HCT116 (cell line): ENCODE results near the gene GPRC5C. TPM values are rescaled to one million over a fixed set of nuclear protein-coding genes. Genes with fewer than 3 reads are reported as not detected.

Experiments
- ATAC-seq: fragments of 200-7000 bp; cut with Tn5 transposase; 2 replicates; pipeline ENCODE4 v1.9.1; 2020; ENCODE audit warnings: mild to moderate bottlenecking, moderate library complexity
- BruUV-seq: library from RNA; stranded (reverse); fragments of 400-500 nt; replicated peaks from 2 replicates; lab custom pipeline; 2021; lab: Mats Ljungman, UMichigan
- CTCF ChIA-PET: fragments of 300-600 bp; sonication (Branson Sonifier 250); formaldehyde crosslinking; loops from one replicate; lab custom pipeline; 2021; ENCODE audit warnings: antibody characterized with exemption; lab: Charles Lee
- POLR2A ChIA-PET: fragments of 300-600, 350-600 bp; sonication (Branson Sonifier 250); formaldehyde crosslinking; loops from one replicate; lab custom pipeline; 2021; ENCODE audit warnings: antibody characterized with exemption; lab: Charles Lee
- RAD21 ChIA-PET, 2 experiments: fragments of 300-600 bp; sonication (Branson Sonifier 250); formaldehyde crosslinking; loops; one replicate each; lab custom pipeline; 2023; ENCODE audit warnings: low total read pairs in 2 of 2; ENCODE audit not compliant: uncharacterized antibody in 2 of 2, unreplicated experiment in 2 of 2, low non-redundant PET in 1 of 2; lab: Charles Lee
- DNase-seq: peaks from one replicate; pipeline ENCODE4 v3.0.0-alpha.2; 2010; ENCODE audit warnings: low read depth, low spot score
- H2AFZ ChIP-seq: fragments of 200-600 bp; shearing (Covaris generic), sonication (generic); 2 replicates; pipeline ENCODE4 v1.6.1; 2017; ENCODE audit warnings: low read depth, mixed run types, mixed read lengths, antibody characterized with exemption, low read length; ENCODE audit not compliant: poor library complexity, severe bottlenecking
- H3K27ac ChIP-seq: 2 replicates; pipeline ENCODE4 v1.5.1; 2012; ENCODE audit warnings: low read depth, low read length
- H3K27me3 ChIP-seq: fragments of 200-600 bp; sonication (generic); 2 replicates; pipeline ENCODE4 v1.6.1; 2016; ENCODE audit warnings: mixed run types, low read length, mixed read lengths; ENCODE audit not compliant: insufficient read depth
- H3K36me3 ChIP-seq, 2 experiments: fragments of 200-500 bp in 1 of 2; fragments of 200-600 bp in 1 of 2; sonication (Bioruptor generic) in 1 of 2; sonication (generic) in 1 of 2; 2 replicates each; pipeline versions ENCODE4 v1.5.1 to v1.6.1; 2014 to 2016; ENCODE audit warnings: low read length in 2 of 2, inconsistent platforms in 1 of 2, mixed read lengths in 1 of 2, mixed run types in 1 of 2; ENCODE audit not compliant: insufficient read depth in 2 of 2, control insufficient read depth in 1 of 2
- H3K4me1 ChIP-seq, 2 experiments: fragments of 200-600 bp in 1 of 2; sonication (generic) in 1 of 2; 2 replicates each; pipeline versions ENCODE4 v1.5.1 to v1.6.1; 2012 to 2017; ENCODE audit warnings: low read length in 2 of 2, inconsistent platforms in 1 of 2, mild to moderate bottlenecking in 1 of 2, mixed read lengths in 1 of 2, mixed run types in 1 of 2, moderate library complexity in 1 of 2; ENCODE audit not compliant: insufficient read depth in 2 of 2, control insufficient read depth in 1 of 2
- H3K4me2 ChIP-seq: fragments of 200-600 bp; sonication (generic); 2 replicates; pipeline ENCODE4 v1.6.1; 2017; ENCODE audit warnings: mixed run types, low read length, mixed read lengths
- H3K4me3 ChIP-seq, 2 experiments: fragments of 200-600 bp in 1 of 2; sonication (generic) in 1 of 2; replicated peaks in 1 of 2; 2 replicates each; pipeline ENCODE4 v1.5.1; 2011 to 2016; ENCODE audit warnings: low read length in 2 of 2, control low read depth in 1 of 2, low read depth in 1 of 2, mild to moderate bottlenecking in 1 of 2, mixed read lengths in 1 of 2, mixed run types in 1 of 2
- H3K79me2 ChIP-seq: fragments of 200-600 bp; sonication (generic); 2 replicates; pipeline ENCODE4 v1.6.1; 2017; ENCODE audit warnings: mild to moderate bottlenecking, mixed run types, low read length, moderate library complexity, mixed read lengths; ENCODE audit not compliant: insufficient read depth
- H3K9ac ChIP-seq: fragments of 200-600 bp; sonication (generic); 2 replicates; pipeline ENCODE4 v1.6.1; 2016; ENCODE audit warnings: low read length, mixed read lengths
- H3K9me2 ChIP-seq: fragments of 200-600 bp; sonication (generic), shearing (Covaris generic); 2 replicates; pipeline ENCODE4 v1.6.1; 2017; ENCODE audit warnings: mixed run types, mild to moderate bottlenecking, moderate library complexity; ENCODE audit not compliant: insufficient read depth
- H3K9me3 ChIP-seq, 2 experiments: fragments of 200-500 bp in 1 of 2; fragments of 200-600 bp in 1 of 2; sonication (Bioruptor generic) in 1 of 2; sonication (generic) in 1 of 2; 2 replicates each; pipeline ENCODE4 v1.6.1; 2014 to 2017; ENCODE audit warnings: low read length in 2 of 2, mixed read lengths in 2 of 2, inconsistent platforms in 1 of 2, low read depth in 1 of 2, mild to moderate bottlenecking in 1 of 2, mixed run types in 1 of 2, moderate library complexity in 1 of 2; ENCODE audit not compliant: control insufficient read depth in 1 of 2, insufficient read depth in 1 of 2
- H4K20me1 ChIP-seq: fragments of 200-600 bp; sonication (generic), shearing (Covaris generic); 2 replicates; pipeline ENCODE4 v1.6.1; 2017; ENCODE audit warnings: mixed run types, mild to moderate bottlenecking, moderate library complexity; ENCODE audit not compliant: insufficient read depth
- ATF3 ChIP-seq: IDR thresholded peaks from 2 replicates; pipeline ENCODE4 v1.6.1; 2012
- CEBPB ChIP-seq: IDR thresholded peaks from 2 replicates; pipeline ENCODE4 v1.6.1; 2012; ENCODE audit warnings: low read depth
- FOSL1 ChIP-seq: IDR thresholded peaks from 2 replicates; pipeline ENCODE4 v1.6.1; 2012; ENCODE audit warnings: low read depth
- MAX ChIP-seq: IDR thresholded peaks from 2 replicates; pipeline ENCODE4 v1.6.1; 2012
- POLR2AphosphoS5 ChIP-seq: IDR thresholded peaks from 2 replicates; pipeline ENCODE4 v1.6.1; 2011; ENCODE audit warnings: mild to moderate bottlenecking, low read depth, low read length, moderate library complexity
- REST ChIP-seq: IDR thresholded peaks from 2 replicates; pipeline ENCODE4 v1.6.1; 2012; ENCODE audit warnings: low read depth
- SP1 ChIP-seq: IDR thresholded peaks from 2 replicates; pipeline ENCODE4 v1.6.1; 2012; ENCODE audit warnings: low read depth
- YY1 ChIP-seq: IDR thresholded peaks from 2 replicates; pipeline ENCODE4 v1.6.1; 2011; ENCODE audit warnings: low read length, low read depth, moderate library complexity, mild to moderate bottlenecking; ENCODE audit not compliant: insufficient replicate concordance; ENCODE audit errors: extremely low read depth
- intact Hi-C: fragments of 100-400 bp; cut with micrococcal nuclease; formaldehyde crosslinking; loops from 2 replicates; pipeline ENCODE4 v1.10.0; 2022
- total RNA-seq: library from RNA; stranded (reverse); gene quantifications from one replicate; pipeline ENCODE4 v1.2.1, GENCODE V29; 2021; ENCODE audit not compliant: unreplicated experiment

Gene GPRC5C
- total RNA-seq, 1 experiment from 2014 or later, result 54.4 TPM

- no peaks in the 10 kb centered on the region for H3K9me3 ChIP-seq
- CTCF ChIA-PET, result interaction anchor here (1.1 to 1.2 kb wide), 2 partner anchors 11 to 41 kb away, joined by 3 read pairs; no protein-coding TSS in a partner anchor
- no TSS peak for BruUV-seq
- ATAC-seq, result no peak
- no peaks in the 10 kb centered on the region for H3K27me3 ChIP-seq
- intact Hi-C loops, result loop anchor here (2.0 kb wide), 1 partner anchor 15 kb away; no protein-coding TSS in a partner anchor
- DNase-seq, result no peak
- no peaks in the 10 kb centered on the region for H3K9me2 ChIP-seq
- TF ChIP-seq YY1, result no peak
- no peak for TF ChIP-seq FOSL1
- TF ChIP-seq, all 23 proteins: peak for 0
- H2AFZ ChIP-seq, result no peak overlapping the region
- H3K4me3 ChIP-seq, result no peak overlapping the region
- POLR2A ChIA-PET, result interaction anchor here (1.9 kb wide), 1 partner anchor 15 kb away, joined by 10 read pairs; no protein-coding TSS in a partner anchor
- H3K9ac ChIP-seq, result no peak overlapping the region
- no peaks in the 10 kb centered on the region for H3K36me3 ChIP-seq
- 0 out of 2 replicates have a peak overlapping the region, but pooled peaks have one; percentile 0 for H3K4me2 ChIP-seq
- RAD21 ChIA-PET, result interaction anchor here in 1 of 2 experiments (0.6 kb wide), 1 partner anchor 111 kb away, joined by 3 read pairs; no protein-coding TSS in a partner anchor
- no peaks in the 10 kb centered on the region for H3K79me2 ChIP-seq
- no peak overlapping the region for H3K27ac ChIP-seq
- H4K20me1 ChIP-seq, result no peaks in the 10 kb centered on the region
- peaks cover 36 to 51% of the 10 kb centered on the region in 2 experiments for H3K4me1 ChIP-seq
Measured at GRCh38 chr17:74415608-74416396, 16.1 kb upstream of the GPRC5C start.

GRCh38 chr17:74417178-74418045 is 14.5 kb upstream of the GPRC5C start:
- ATAC-seq (peak; percentile 95), DNase-seq (peak; percentile 98)
- ChIA-PET CTCF (interaction anchor here (0.7 to 1.6 kb wide), 11 partner anchors 13 to 76 kb away, joined by 3 to 9 read pairs (median 3); no protein-coding TSS in a partner anchor), RAD21 (interaction anchor here (0.6 to 1.6 kb wide), 4 partner anchors 13 to 38 kb away, joined by 3 to 6 read pairs (median 4); no protein-coding TSS in a partner anchor), POLR2A (interaction anchor here (0.8 to 1.9 kb wide), 5 partner anchors 10 to 37 kb away, joined by 3 to 10 read pairs (median 3); no protein-coding TSS in a partner anchor)
- Histone ChIP-seq H3K9me3 (no peaks in the 10 kb centered on the region), H3K27me3 (no peaks in the 10 kb centered on the region), H3K79me2 (no peaks in the 10 kb centered on the region), H3K36me3 (no peaks in the 10 kb centered on the region), H3K4me3 (peak overlapping the region; percentile 23 to 52), H2AFZ (peak overlapping the region; percentile 62), H4K20me1 (no peaks in the 10 kb centered on the region), H3K4me2 (peak overlapping the region; percentile 88), H3K9ac (peak overlapping the region; percentile 37), H3K4me1 (peaks cover 36 to 51% of the 10 kb centered on the region in 2 experiments), H3K9me2 (no peaks in the 10 kb centered on the region), H3K27ac (peak overlapping the region; percentile 62)
- intact Hi-C loops, result loop anchor here (1.0 to 2.0 kb wide), 2 partner anchors 13 to 26 kb away; no protein-coding TSS in a partner anchor
- BruUV-seq, result no TSS peak
- TF ChIP-seq SP1 (peak; percentile 96), POLR2AphosphoS5 (peak; percentile 78), CEBPB (no peak), MAX (peak; percentile 85), ATF3 (no peak; the same call in 1 of the 2 replicates), REST (no peak)
